GM19395 (cell line): ENCODE results near the gene TLN1.

Experiments
- ATAC-seq: cut with Tn5 transposase; IDR thresholded peaks from one replicate; pipeline ENCODE4 v1.9.1; 2021; ENCODE audit warnings: mild to moderate bottlenecking, moderate library complexity; ENCODE audit not compliant: unreplicated experiment

Gene TLN1

GRCh38 chr9:35669331-35670145 is 62.5 kb downstream of the TLN1 start:
- no peak for ATAC-seq

GRCh38 chr9:35667939-35668338 is 64.1 kb downstream of the TLN1 start:
- no peak for ATAC-seq

DNA sequence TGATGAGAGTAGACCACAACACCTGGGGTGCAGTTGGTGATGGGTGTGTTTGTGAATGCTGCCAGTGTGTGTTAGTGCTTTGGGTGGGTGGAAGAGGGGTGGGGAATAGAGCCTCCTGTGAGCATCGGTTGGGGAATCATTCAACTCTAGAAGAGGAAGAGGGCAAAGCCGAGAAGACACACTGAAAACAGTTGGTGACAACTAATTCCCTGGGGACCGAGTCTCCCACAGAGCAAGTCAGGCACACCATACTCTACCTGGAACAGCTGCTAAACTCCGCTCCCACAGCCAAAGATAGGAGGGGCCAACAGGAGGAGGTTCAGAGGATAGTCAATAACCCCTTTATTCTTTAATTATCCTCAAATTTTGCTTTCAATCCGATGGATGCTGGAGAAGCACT is 65.4 kb downstream of the TLN1 start:
- ATAC-seq: no peak

DNA sequence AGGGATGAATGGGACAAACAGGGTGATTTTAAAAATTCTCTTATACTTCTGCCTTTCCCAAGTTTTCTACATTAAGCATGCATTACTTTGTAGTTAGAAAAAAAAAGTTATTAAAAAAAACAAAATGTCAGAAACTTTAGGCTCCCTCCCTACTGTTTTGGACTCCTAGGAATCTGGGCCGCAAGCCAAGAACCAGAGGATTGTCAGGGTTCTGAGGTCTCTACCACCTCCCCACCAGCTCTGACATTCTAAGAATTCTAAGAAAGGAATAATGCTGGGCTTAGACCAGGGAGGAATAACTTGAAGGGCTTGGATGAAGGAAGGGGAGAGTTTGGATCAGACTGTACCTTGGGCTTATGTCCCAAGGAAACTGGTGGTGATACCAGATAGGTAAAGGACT is 66.0 kb downstream of the TLN1 start:
- no peak for ATAC-seq

GRCh38 chr9:35665471-35665818 is 66.5 kb downstream of the TLN1 start:
- no peak for ATAC-seq

GRCh38 chr9:35664531-35665470 is 67.2 kb downstream of the TLN1 start, which contains the start of gene ARHGEF39:
Gene ARHGEF39 (minus strand): TSS chr9:35665195. CDS start chr9:35665169, 26 bp downstream.
- peak; percentile 87 for ATAC-seq

DNA sequence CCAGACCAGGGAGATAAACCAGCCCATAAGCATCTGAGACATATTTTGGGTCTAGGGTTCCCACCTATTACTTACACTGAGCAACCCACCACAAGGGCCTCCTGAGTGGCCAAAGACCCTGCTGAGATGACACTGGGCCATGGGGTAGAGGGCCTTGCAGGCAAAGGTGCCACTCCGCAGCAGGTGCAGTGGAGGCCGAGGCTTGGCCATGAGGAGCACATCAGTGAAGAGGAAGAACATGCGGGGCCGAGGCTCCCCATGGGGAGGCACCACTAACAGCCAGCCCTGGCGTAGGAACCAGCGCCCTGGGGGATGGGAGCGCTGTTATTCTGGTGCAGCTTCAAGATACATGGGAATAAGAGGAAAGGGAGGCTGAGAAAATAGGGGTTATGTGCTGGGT is 69.6 kb downstream of the TLN1 start:
- ATAC-seq: no peak

DNA sequence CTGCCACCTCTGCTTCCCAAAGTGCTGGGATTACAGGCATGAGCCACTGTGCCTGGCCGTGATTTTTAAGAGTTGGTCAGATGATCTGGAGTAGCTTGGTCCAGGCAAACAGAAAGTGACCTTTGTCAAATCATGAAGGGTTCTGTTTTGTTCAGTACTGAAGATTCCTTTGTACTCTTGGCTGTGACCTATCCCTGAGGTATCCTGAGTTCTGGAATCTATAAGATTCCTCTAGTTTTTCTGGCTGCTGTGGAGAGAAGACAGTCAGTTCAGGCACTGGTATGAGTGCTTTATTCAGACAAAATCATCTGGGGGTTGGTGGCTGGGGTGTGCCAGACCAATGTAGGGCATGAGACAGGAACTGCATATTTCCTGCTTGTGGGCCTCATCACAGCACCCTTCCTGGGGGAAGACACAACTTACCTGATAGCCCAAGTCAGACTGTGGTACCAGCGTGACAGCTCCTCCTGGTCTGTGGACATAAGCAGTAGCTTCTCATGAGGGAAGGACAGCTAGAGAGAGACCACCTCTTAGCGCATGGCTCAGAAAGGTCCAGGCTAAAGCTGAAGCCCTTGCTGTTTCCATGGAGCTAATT is 70.1 kb downstream of the TLN1 start:
- no peak for ATAC-seq

DNA sequence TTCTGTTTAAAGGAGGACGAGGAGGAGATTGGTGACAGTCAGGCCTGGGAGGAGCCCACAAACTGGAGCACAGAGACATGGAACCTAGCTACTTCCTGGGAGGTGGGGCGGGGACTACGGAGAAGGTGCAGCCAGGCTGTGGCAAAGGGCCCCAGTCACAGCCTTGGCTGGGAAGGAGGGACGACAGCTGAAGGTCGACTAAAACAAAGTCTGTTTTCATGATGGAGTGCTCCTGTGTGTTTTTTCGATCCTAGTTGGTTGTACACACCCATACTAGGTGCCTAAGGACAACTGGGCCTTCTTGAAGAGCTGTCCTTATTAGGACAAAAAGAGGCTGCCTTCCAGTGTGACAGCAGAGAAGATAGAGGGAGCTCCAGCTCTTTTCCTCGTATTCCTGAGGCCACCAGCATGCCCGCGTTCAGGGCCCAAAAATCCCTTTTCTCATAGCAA is 71.0 kb downstream of the TLN1 start:
- ATAC-seq: no peak

DNA sequence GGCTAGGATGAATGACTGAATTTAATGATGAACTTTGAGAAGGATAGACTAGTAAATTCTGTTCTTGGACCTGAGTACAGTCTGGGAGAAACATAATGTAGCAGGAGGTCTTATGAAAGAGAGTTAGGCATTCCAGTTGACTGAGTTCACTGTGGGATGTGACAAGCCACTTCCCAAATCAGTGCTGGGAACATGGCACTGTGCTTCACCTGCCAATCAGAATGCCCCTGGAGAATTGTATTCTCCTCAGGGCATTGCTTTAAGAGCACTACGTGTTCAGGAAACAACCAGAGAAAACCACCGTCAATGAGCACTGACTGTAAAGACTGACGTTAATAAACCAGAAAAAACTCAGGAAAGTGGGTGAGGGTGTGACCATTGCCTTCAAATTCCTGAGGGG is 72.7 kb downstream of the TLN1 start:
- ATAC-seq: no peak

DNA sequence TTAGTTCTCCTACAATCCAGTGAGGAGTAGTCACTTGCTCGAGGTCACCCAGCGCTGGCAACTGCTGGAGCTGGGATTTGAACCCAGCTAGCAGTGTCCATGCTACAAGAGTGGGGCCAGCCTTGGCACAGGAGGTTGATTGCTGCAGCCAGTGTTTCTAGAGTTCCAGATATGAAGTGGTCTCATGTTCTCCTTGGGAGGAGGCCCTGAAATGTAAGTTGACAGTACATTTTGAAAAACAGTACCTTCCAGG is 73.1 kb downstream of the TLN1 start:
- no peak for ATAC-seq

GRCh38 chr9:35658137-35658967 is 73.6 kb downstream of the TLN1 start, which contains the start of gene CCDC107:
Gene CCDC107 (plus strand): TSS chr9:35658292. CDS start chr9:35658380, 88 bp downstream.
- peak; percentile 56 for ATAC-seq

GRCh38 chr9:35657546-35658136 is 74.4 kb downstream of the TLN1 start, which contains the start of gene RMRP:
Gene RMRP (minus strand): TSS chr9:35658019.
- peak; percentile 87 for ATAC-seq

DNA sequence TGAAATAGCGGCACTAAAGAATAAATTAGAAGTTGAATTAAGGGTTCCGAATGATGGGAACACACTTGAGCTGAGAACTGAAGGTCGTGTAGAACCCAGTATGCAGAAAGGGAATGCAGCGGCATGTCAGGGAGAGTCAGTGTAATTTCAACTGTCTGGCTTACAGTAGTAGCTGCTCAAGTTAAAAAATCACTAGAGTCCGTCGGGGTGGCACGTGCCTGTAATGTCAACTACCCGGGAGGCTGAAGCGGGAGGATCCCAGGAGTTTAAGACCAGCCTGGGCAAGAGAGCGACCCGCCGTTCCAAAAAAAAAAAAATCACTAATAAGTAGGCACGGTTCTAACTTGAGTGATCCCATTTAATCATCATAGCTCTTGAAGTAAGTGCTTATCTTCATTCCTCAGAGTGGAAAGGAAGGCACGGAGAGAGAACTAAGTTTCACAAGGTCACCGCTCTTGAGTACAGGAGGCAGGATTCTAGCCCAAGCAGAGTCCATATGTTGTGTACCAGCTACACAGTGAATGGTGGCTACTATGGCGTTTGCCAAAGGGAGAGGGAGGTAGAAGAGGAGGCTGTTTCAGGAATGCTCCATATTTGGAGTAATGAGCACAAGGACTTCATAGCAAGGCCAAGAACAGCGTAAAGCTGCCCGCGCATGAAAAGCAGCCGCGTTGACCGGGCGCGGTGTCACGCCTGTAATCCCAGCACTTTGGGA is 75.0 kb downstream of the TLN1 start:
- no peak for ATAC-seq

GRCh38 chr9:35656348-35656747 is 75.6 kb downstream of the TLN1 start:
- ATAC-seq: no peak

- ATAC-seq: no peak
Observed at GRCh38 chr9:35653611-35654010, 78.4 kb downstream of the TLN1 start.

DNA sequence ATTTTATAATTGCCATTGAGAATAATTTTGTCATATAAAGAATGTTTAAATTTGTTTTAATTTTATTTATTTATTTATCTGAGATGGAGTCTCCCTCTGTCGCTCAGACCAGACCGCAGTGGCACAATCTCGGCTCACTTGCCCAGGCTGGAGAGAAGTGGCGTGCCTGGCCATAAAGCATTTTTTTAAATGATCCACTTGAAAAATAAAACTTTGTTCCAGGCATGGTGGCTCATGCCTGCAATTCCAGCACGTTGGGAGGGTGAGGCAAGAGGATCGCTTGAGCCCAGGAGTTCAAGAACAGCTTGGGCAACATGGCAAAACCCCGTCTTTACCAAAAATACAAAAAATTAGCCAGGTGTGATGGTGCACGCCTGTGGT is 79.2 kb downstream of the TLN1 start:
- ATAC-seq: no peak

DNA sequence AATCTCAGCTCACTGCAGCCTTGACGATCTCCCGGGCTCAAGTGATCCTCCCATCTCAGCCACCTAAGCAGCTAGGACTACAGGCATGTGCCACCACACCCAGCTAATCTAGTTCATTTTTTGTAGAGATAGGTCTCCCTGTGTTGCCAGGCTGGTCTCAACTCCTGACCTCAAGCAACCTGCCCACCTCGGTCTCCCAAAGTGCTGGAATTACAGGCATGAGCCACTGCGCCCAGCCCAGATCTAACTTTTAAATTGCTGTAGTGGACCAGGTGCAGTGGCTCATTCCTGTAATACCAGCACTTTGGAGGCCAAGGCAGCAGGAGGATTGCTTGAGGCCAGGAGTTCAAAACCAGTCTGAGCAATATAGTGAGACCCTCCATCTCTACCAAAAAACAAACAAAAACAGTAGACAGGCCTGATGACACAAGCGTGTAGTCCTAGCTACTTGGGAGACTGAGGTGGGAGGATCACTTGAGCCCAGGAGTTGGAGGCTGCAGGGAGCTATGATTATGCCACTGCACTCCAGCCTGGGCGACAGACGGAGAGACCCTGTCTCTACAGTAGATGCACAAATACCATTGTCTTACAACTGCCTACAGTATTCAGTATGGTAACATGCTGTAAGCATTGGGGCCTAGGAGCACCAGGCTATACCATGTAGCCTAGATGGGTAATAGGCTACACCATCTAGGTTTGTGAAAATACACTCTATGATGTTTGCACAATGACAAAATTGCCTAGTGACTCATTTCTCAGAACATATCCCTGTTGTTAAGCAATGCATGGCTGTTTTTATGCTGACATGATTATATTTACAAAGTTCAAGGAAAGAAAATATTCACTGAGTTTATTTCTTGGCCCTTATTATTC is 79.8 kb downstream of the TLN1 start:
- ATAC-seq: no peak
